Endothelial cell of umbilical vein (primary cell): ENCODE data around the gene URGCP. TPM values are rescaled to one million over a fixed set of nuclear protein-coding genes. Genes with fewer than 3 reads are reported as not detected.

Source experiments
- BruUV-seq: library from RNA; stranded (reverse); fragments of 400-500 nt; replicated peaks from 2 replicates; lab custom pipeline; 2021; lab: Mats Ljungman, UMichigan
- CTCF ChIA-PET: fragments of 300-600, 350-600 bp; sonication (Branson Sonifier 250); formaldehyde crosslinking; loops from one replicate; lab custom pipeline; 2021; ENCODE audit warnings: antibody characterized with exemption, inconsistent platforms; lab: Charles Lee
- POLR2A ChIA-PET: fragments of 300-600, 350-600 bp; sonication (Branson Sonifier 250); formaldehyde crosslinking; loops from one replicate; lab custom pipeline; 2021; ENCODE audit warnings: antibody characterized with exemption, inconsistent platforms; lab: Charles Lee
- DNase-seq: peaks from one replicate; pipeline ENCODE4 v3.0.0-alpha.2; 2011; ENCODE audit warnings: low read depth, low spot score
- FAIRE-seq: peaks from 2 replicates; lab custom pipeline; 2011; peaks lifted over from hg19 to GRCh38; lab: Jason Lieb, UNC
- H2AFZ ChIP-seq: 2 replicates; pipeline ENCODE4 v1.6.0; 2012; ENCODE audit warnings: low read depth, low read length, control low read depth, inconsistent platforms
- H3K27ac ChIP-seq: 2 replicates; pipeline ENCODE4 v1.5.1; 2011; ENCODE audit warnings: low read depth, mild to moderate bottlenecking, control low read depth, low read length, moderate library complexity; ENCODE audit not compliant: insufficient read depth
- H3K27me3 ChIP-seq, 2 experiments: 2 replicates each; pipeline versions ENCODE4 v1.6.0 to v1.6.1; 2011; ENCODE audit warnings: low read length in 2 of 2, mixed read lengths in 1 of 2; ENCODE audit not compliant: control insufficient read depth in 2 of 2, insufficient read depth in 2 of 2
- H3K36me3 ChIP-seq, 2 experiments: 2 replicates in 1 of 2; 3 replicates in 1 of 2; pipeline ENCODE4 v1.5.1; 2011; ENCODE audit warnings: low read length in 2 of 2, mild to moderate bottlenecking in 1 of 2, moderate library complexity in 1 of 2; ENCODE audit not compliant: control insufficient read depth in 2 of 2, insufficient read depth in 2 of 2; ENCODE audit errors: extremely low read depth in 1 of 2
- H3K4me1 ChIP-seq: 3 replicates; pipeline ENCODE4 v1.5.1; 2011; ENCODE audit warnings: mild to moderate bottlenecking, low read length; ENCODE audit not compliant: control insufficient read depth, insufficient read depth; ENCODE audit errors: extremely low read depth
- H3K4me2 ChIP-seq: 2 replicates; pipeline ENCODE4 v1.6.1; 2011; ENCODE audit warnings: low read length, control low read depth, mixed read lengths; ENCODE audit not compliant: insufficient read depth
- H3K4me3 ChIP-seq, 3 experiments: fragments of 200-600 bp in 1 of 3; sonication (generic), shearing (Covaris generic) in 1 of 3; replicated peaks in 1 of 3; 2 replicates each; pipeline ENCODE4 v1.5.1; 2011 to 2016; ENCODE audit warnings: control low read depth in 3 of 3, low read length in 3 of 3, mild to moderate bottlenecking in 2 of 3, inconsistent platforms in 1 of 3, low read depth in 1 of 3, moderate library complexity in 1 of 3; ENCODE audit not compliant: insufficient read depth in 1 of 3
- H3K79me2 ChIP-seq: 2 replicates; pipeline ENCODE4 v1.6.0; 2012; ENCODE audit warnings: low read length, inconsistent platforms; ENCODE audit not compliant: control insufficient read depth, insufficient read depth
- H3K9ac ChIP-seq: replicated peaks from 2 replicates; pipeline ENCODE3; 2011; ENCODE audit warnings: low read length, control low read depth; ENCODE audit not compliant: insufficient read depth; ENCODE audit errors: extremely low read depth
- H3K9me1 ChIP-seq: replicated peaks from 3 replicates; pipeline ENCODE4 v1.6.0; 2011; ENCODE audit warnings: mild to moderate bottlenecking, low read length; ENCODE audit not compliant: control insufficient read depth, insufficient read depth; ENCODE audit errors: extremely low read depth
- H3K9me3 ChIP-seq: replicated peaks from 2 replicates; pipeline ENCODE4 v1.5.1; 2012; ENCODE audit warnings: low read length, inconsistent platforms; ENCODE audit not compliant: control insufficient read depth, insufficient read depth
- H4K20me1 ChIP-seq: replicated peaks from 2 replicates; pipeline ENCODE3; 2011; ENCODE audit warnings: mild to moderate bottlenecking, low read length; ENCODE audit not compliant: control insufficient read depth, insufficient read depth; ENCODE audit errors: extremely low read depth
- CTCF ChIP-seq, 2 donors: IDR thresholded peaks; 1 replicate in 1 of 2; 2 replicates in 1 of 2; pipeline ENCODE4 v1.5.1; 2011; ENCODE audit warnings: low read length in 2 of 2, mild to moderate bottlenecking in 2 of 2, moderate library complexity in 2 of 2, control low read depth in 1 of 2, inconsistent platforms in 1 of 2, low read depth in 1 of 2; ENCODE audit not compliant: insufficient read depth in 1 of 2; ENCODE audit errors: extremely low read depth in 1 of 2
- EZH2 ChIP-seq: IDR thresholded peaks from 2 replicates; pipeline ENCODE4 v1.6.1; 2012; ENCODE audit warnings: borderline replicate concordance, low read depth, mild to moderate bottlenecking, moderate library complexity, low read length, inconsistent platforms; ENCODE audit not compliant: severe bottlenecking
- FOS ChIP-seq: IDR thresholded peaks from 2 replicates; pipeline ENCODE4 v1.6.1; 2011; ENCODE audit warnings: mild to moderate bottlenecking, low read length, moderate library complexity, borderline replicate concordance; ENCODE audit not compliant: insufficient read depth
- GATA2 ChIP-seq: IDR thresholded peaks from 2 replicates; pipeline ENCODE4 v1.7.0; 2011; ENCODE audit warnings: low read depth, mild to moderate bottlenecking, moderate library complexity, mixed read lengths, low read length; ENCODE audit not compliant: insufficient read length, insufficient read depth
- JUN ChIP-seq: IDR thresholded peaks from 2 replicates; pipeline ENCODE4 v1.6.1; 2011; ENCODE audit warnings: borderline replicate concordance, low read depth; ENCODE audit not compliant: insufficient read length, insufficient read depth
- MAX ChIP-seq: IDR thresholded peaks from 2 replicates; pipeline ENCODE4 v1.6.1; 2011; ENCODE audit not compliant: insufficient read depth, insufficient read length
- MYC ChIP-seq: IDR thresholded peaks from one replicate; pipeline ENCODE4 v1.6.1; 2011; ENCODE audit warnings: mild to moderate bottlenecking, low read depth, low read length
- POLR2A ChIP-seq: IDR thresholded peaks from 2 replicates; pipeline ENCODE4 v1.6.1; 2012; ENCODE audit warnings: low read depth, mild to moderate bottlenecking, control low read depth, low read length
- POLR2AphosphoS5 ChIP-seq: IDR thresholded peaks from 2 replicates; pipeline ENCODE4 v1.6.1; 2012; ENCODE audit warnings: low read depth, mild to moderate bottlenecking, control low read depth, low read length, moderate library complexity; ENCODE audit not compliant: insufficient read depth
- dilution Hi-C: fragments of 300-500 bp; cut with MboI; formaldehyde crosslinking; loops from one replicate; pipeline ENCODE4 v1.15.0; 2019; ENCODE audit warnings: low sequenced_read_pairs; ENCODE audit not compliant: extremely low pct_ligation_motif_present
- intact Hi-C: fragments of 100-400 bp; cut with micrococcal nuclease; formaldehyde crosslinking; loops from one replicate; pipeline ENCODE4 v1.10.0; 2022
- polyA plus RNA-seq, 4 experiments: library from polyadenylated mRNA; depleted of rRNA in 3 of 4; stranded (reverse) in 3 of 4; unstranded in 1 of 4; fragments of >200 nt; gene quantifications; 2 replicates each; pipeline versions ENCODE4 v1.2.1 to v1.2.3, GENCODE V29; 2011 to 2012; ENCODE audit warnings: missing spikeins in 1 of 4
- total RNA-seq: library from RNA; stranded (reverse); gene quantifications from 2 replicates; pipeline ENCODE4 v1.2.3, GENCODE V29; 2021

URGCP gene
- total and polyA plus RNA-seq, 2 donors (not counting 3 experiments of a cell fraction or from before 2014, with no cell fraction given): 13.1 to 25.3 TPM

GRCh38 chr7:43847496-43847895 lies 58.9 kb downstream of the URGCP start:
- Histone ChIP-seq H3K9me1 (no peaks in the 10 kb centered on the region), H3K36me3 (no peaks in the 10 kb centered on the region), H3K4me3 (no peak overlapping the region), H3K9ac (no peak overlapping the region), H3K27ac (no peak overlapping the region), H3K27me3 (peaks cover 5 to 6% of the 10 kb centered on the region in 2 experiments), H2AFZ (no peak overlapping the region), H4K20me1 (no peaks in the 10 kb centered on the region), H3K9me3 (no peaks in the 10 kb centered on the region), H3K79me2 (no peaks in the 10 kb centered on the region), H3K4me2 (no peak overlapping the region), H3K4me1 (no peaks in the 10 kb centered on the region)
- CTCF ChIA-PET: interaction anchor here (0.6 to 1.5 kb wide), 3 partner anchors 9 to 265 kb away, joined by 5 read pairs; partner anchors contain the start of gene STK17A
- dilution Hi-C loops: no loop called here
- TF ChIP-seq POLR2A (no peak), EZH2 (no peak), POLR2AphosphoS5 (no peak), MYC (no peak), FOS (no peak), JUN (no peak), CTCF (IDR thresholded peaks at IDR 0.05; ENCODE audit: extremely low read depth in 1 of 2, insufficient read depth in 1 of 2, low read depth in 1 of 2, low read length in 2 of 2) (no peak), MAX (no peak), GATA2 (no peak)
- BruUV-seq: no TSS peak
- DNase-seq (no peak), FAIRE-seq (no peak)
- POLR2A ChIA-PET: interaction anchor here (0.9 kb wide), 1 partner anchor 265 kb away, joined by 3 read pairs; the partner anchor contains the start of gene STK17A
- intact Hi-C loops: no loop called here
